ENCODE measurements around the gene ATF6. TPM values are rescaled to one million over a fixed set of nuclear protein-coding genes. Genes with fewer than 3 reads are reported as not detected.

Gene ATF6
- total and polyA plus RNA-seq, 2 donors (not counting 1 experiment from before 2014, with no cell fraction given), result 25.3 to 27.4 TPM

DNA sequence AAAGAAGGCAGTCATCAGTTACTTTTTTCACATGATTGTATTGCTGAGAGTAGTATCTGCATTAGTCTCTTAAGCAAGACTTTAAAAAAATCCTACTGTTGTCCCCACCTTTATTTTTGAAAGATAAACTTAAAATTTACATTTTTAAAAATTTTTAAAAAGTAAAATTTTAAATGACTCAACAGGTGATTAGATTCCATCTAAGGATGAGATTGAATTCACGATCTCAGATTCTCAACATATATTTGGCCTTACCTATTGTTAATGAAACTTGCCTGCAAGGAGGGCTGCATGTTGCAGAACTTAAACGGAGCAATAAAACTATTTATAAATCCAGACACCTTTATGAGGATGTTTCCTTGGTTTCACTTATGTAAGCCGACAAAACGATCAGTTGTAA lies 182.3 kb downstream of the ATF6 start:
- Histone ChIP-seq H3K4me3 (replicated peaks in 1 of 4; ENCODE audit: control extremely low read depth in 1 of 4, insufficient read depth in 1 of 4, low read depth in 3 of 4, low read length in 4 of 4) (no peak overlapping the region), H3K27ac (ENCODE audit: insufficient read depth, low read length) (no peak overlapping the region), H3K9me3 (ENCODE audit: control insufficient read depth, insufficient read depth, low read depth, low read length) (no peaks in the 10 kb centered on the region), H3K4me1 (ENCODE audit: control insufficient read depth, extremely low read depth, insufficient read depth, low read length) (peaks cover 7% of the 10 kb centered on the region), H3K9ac (ENCODE audit: insufficient read depth, low read length) (no peak overlapping the region), H2AFZ (ENCODE audit: low read length) (no peak overlapping the region), H3K27me3 (ENCODE audit: control insufficient read depth, insufficient read depth, low read length) (no peaks in the 10 kb centered on the region), H4K20me1 (ENCODE audit: control insufficient read depth, extremely low read depth, insufficient read depth, low read length) (no peaks in the 10 kb centered on the region), H3K4me2 (ENCODE audit: extremely low read depth, insufficient read depth, low read length) (no peak overlapping the region), H3K36me3 (ENCODE audit: control insufficient read depth, insufficient read depth, low read length) (no peaks in the 10 kb centered on the region), H3K79me2 (ENCODE audit: control insufficient read depth, insufficient read depth, low read length) (no peaks in the 10 kb centered on the region)
- TF ChIP-seq, protein P1, sequence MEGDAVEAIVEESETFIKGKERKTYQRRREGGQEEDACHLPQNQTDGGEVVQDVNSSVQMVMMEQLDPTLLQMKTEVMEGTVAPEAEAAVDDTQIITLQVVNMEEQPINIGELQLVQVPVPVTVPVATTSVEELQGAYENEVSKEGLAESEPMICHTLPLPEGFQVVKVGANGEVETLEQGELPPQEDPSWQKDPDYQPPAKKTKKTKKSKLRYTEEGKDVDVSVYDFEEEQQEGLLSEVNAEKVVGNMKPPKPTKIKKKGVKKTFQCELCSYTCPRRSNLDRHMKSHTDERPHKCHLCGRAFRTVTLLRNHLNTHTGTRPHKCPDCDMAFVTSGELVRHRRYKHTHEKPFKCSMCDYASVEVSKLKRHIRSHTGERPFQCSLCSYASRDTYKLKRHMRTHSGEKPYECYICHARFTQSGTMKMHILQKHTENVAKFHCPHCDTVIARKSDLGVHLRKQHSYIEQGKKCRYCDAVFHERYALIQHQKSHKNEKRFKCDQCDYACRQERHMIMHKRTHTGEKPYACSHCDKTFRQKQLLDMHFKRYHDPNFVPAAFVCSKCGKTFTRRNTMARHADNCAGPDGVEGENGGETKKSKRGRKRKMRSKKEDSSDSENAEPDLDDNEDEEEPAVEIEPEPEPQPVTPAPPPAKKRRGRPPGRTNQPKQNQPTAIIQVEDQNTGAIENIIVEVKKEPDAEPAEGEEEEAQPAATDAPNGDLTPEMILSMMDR (conservative IDR thresholded peaks at IDR 0.05 in 1 of 2, IDR thresholded peaks at IDR 0.05 in 1 of 2; ENCODE audit: low read depth in 1 of 2, low read length in 2 of 2), result no peak
- no peak for TF ChIP-seq EZH2 (IDR thresholded peaks at IDR 0.05; ENCODE audit: low read length, missing control alignments)
- no peak for DNase-seq (ENCODE audit: low read depth in 2 of 2)

DNA sequence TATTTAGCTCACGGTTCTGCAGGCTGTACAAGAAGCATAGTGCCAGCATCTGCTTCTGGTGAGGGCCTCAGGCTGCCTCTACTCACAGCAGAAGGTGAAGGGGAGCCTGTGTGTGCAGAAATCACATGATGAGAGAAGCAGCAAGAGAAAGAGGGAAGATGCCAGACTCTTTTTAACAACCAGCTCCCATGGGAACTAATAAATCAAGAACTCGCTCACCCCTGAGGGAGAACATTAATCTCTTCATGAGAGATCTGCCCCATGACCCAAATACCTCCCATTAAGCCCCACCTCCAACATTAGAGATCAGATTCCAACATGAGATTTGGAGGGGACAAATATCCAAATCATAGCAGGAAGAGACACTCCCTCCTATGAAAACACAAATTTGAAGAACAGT lies 183.4 kb downstream of the ATF6 start:
- H3K4me1 ChIP-seq (ENCODE audit: control insufficient read depth, extremely low read depth, insufficient read depth, low read length), result peaks cover 12% of the 10 kb centered on the region
- H3K27ac ChIP-seq (ENCODE audit: insufficient read depth, low read length), result no peak overlapping the region

DNA sequence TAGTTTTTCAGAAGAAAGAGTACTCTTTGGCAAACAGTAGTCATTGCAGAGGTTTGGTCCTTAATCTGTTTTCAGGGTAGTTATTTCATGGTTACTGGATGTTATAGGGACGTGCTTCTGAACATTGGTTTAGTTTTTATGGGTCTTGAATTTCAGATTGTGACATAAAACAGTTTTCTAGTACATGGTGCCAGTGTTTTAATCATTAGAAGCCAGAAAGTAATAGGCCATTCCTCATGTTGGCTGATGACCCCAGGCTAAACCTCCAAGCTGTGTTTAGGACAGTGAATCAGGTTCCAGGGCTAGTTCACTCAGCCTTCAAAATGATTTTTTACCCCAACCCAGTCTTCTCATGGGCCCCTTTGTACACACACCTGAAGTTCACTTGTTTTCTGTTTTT lies 184.3 kb downstream of the ATF6 start:
- H3K4me2 ChIP-seq (ENCODE audit: extremely low read depth, insufficient read depth, low read length), result no peak overlapping the region
- no peak for DNase-seq (ENCODE audit: low read depth in 2 of 2)
- no peaks in the 10 kb centered on the region for H3K36me3 ChIP-seq (ENCODE audit: control insufficient read depth, insufficient read depth, low read length)
- H4K20me1 ChIP-seq (ENCODE audit: control insufficient read depth, extremely low read depth, insufficient read depth, low read length), result no peaks in the 10 kb centered on the region
- no peaks in the 10 kb centered on the region for H3K79me2 ChIP-seq (ENCODE audit: control insufficient read depth, insufficient read depth, low read length)
- H3K9me3 ChIP-seq (ENCODE audit: control insufficient read depth, insufficient read depth, low read depth, low read length), result no peaks in the 10 kb centered on the region
- no peak overlapping the region for H3K4me3 ChIP-seq (replicated peaks in 1 of 4; ENCODE audit: control extremely low read depth in 1 of 4, insufficient read depth in 1 of 4, low read depth in 3 of 4, low read length in 4 of 4)
- H3K27ac ChIP-seq (ENCODE audit: insufficient read depth, low read length), result no peak overlapping the region
- H3K27me3 ChIP-seq (ENCODE audit: control insufficient read depth, insufficient read depth, low read length), result no peaks in the 10 kb centered on the region
- H2AFZ ChIP-seq (ENCODE audit: low read length), result no peak overlapping the region
- TF ChIP-seq, protein P1 (conservative IDR thresholded peaks at IDR 0.05 in 1 of 2, IDR thresholded peaks at IDR 0.05 in 1 of 2; ENCODE audit: low read depth in 1 of 2, low read length in 2 of 2), result no peak
- TF ChIP-seq EZH2 (IDR thresholded peaks at IDR 0.05; ENCODE audit: low read length, missing control alignments), result no peak
- no peak overlapping the region for H3K9ac ChIP-seq (ENCODE audit: insufficient read depth, low read length)
- H3K4me1 ChIP-seq (ENCODE audit: control insufficient read depth, extremely low read depth, insufficient read depth, low read length), result peaks cover 15% of the 10 kb centered on the region

More for the DNA sequence above, 183.4 kb downstream of the ATF6 start:
- Histone ChIP-seq H3K79me2 (ENCODE audit: control insufficient read depth, insufficient read depth, low read length) (no peaks in the 10 kb centered on the region), H3K9ac (ENCODE audit: insufficient read depth, low read length) (no peak overlapping the region), H3K27me3 (ENCODE audit: control insufficient read depth, insufficient read depth, low read length) (no peaks in the 10 kb centered on the region), H3K9me3 (ENCODE audit: control insufficient read depth, insufficient read depth, low read depth, low read length) (no peaks in the 10 kb centered on the region), H4K20me1 (ENCODE audit: control insufficient read depth, extremely low read depth, insufficient read depth, low read length) (no peaks in the 10 kb centered on the region), H3K4me3 (replicated peaks in 1 of 4; ENCODE audit: control extremely low read depth in 1 of 4, insufficient read depth in 1 of 4, low read depth in 3 of 4, low read length in 4 of 4) (no peak overlapping the region), H3K36me3 (ENCODE audit: control insufficient read depth, insufficient read depth, low read length) (no peaks in the 10 kb centered on the region), H2AFZ (ENCODE audit: low read length) (no peak overlapping the region), H3K4me2 (ENCODE audit: extremely low read depth, insufficient read depth, low read length) (no peak overlapping the region)
- TF ChIP-seq, protein P1 (conservative IDR thresholded peaks at IDR 0.05 in 1 of 2, IDR thresholded peaks at IDR 0.05 in 1 of 2; ENCODE audit: low read depth in 1 of 2, low read length in 2 of 2), result no peak
- TF ChIP-seq EZH2 (IDR thresholded peaks at IDR 0.05; ENCODE audit: low read length, missing control alignments), result no peak
- DNase-seq (ENCODE audit: low read depth in 2 of 2), result no peak

All from fibroblast of lung (primary cell).